ENCODE results near the gene NCBP2L. TPM values are rescaled to one million over a fixed set of nuclear protein-coding genes. Genes with fewer than 3 reads are reported as not detected.

NCBP2L gene
- total and polyA plus RNA-seq, 2 of the 8 experiments (the other 6 are each of a cell fraction or from before 2014, with no cell fraction given): not detected

DNA sequence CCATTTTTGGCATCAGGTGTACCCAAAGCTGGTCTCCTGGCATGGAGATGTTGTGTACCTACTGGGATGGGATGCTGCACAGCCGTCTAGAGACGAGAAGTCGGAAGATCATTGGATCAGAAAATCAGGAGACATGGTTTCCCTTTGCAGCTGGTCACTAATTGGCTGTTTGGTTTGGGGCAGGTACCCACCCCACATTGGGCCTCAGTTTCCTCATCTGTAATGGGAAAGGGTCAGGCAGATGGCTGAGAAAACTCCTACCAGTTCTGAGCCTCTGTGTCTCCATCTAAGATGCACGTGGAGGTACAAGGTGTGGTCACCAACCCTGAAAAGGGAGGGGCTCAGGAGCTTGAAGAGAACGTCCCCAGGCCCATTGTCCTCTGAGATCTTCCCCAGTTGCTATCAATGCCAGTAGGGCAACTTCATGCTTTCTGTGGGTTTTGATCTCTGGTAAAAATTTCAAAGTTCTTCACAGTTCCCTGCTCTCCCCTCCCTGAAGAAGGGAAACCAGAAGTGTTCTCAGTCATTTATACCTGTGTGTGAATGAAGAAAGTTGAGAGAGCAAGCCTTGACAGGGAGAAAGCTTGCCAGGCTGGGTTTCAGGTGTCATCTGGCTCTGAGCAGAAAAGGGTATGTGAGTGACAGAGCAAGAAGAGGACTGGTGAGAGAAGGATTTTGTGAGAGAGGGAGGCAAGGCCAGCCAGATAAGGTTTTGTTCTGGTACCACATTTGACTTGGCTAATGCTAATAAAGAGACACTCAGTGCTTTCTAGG, 17.0 kb upstream of the NCBP2L start (continued):
- TF ChIP-seq, protein P1, sequence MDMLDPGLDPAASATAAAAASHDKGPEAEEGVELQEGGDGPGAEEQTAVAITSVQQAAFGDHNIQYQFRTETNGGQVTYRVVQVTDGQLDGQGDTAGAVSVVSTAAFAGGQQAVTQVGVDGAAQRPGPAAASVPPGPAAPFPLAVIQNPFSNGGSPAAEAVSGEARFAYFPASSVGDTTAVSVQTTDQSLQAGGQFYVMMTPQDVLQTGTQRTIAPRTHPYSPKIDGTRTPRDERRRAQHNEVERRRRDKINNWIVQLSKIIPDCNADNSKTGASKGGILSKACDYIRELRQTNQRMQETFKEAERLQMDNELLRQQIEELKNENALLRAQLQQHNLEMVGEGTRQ (IDR thresholded peaks at IDR 0.05; ENCODE audit: low read length): no peak
